Measurements from ENCODE around the gene FFAR2. TPM values are rescaled to one million over a fixed set of nuclear protein-coding genes. Genes with fewer than 3 reads are reported as not detected.

Gene FFAR2
- total and polyA plus RNA-seq, 9 of the 15 experiments (the other 6 are each of a cell fraction or from before 2014, with no cell fraction given): not detected

DNA sequence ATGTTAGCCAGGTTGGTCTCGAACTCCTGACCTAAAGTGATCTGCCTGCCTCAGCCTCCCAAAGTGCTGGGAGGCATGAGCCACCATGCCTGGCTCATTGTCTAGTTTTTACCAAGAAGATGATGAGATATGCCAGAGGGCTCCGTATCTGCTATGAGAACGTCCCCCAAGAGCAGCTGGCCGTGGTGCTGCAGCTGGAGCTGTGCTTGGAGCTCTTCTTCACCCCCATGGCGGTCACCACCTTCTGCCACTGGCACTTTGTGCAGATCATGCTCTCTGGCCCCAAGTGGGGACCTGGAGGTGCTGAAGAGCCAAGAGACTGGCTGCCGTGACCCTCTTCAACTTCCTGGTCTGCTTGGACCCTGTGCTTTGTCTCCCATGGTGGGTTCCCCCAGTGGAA lies 40.4 kb upstream of the FFAR2 start:
- Histone ChIP-seq H3K9ac (ENCODE audit: insufficient read depth in 1 of 2, low read depth in 2 of 2, low read length in 2 of 2) (no peak overlapping the region), H4K20me1 (replicated peaks; ENCODE audit: control insufficient read depth, insufficient read depth, low read length) (no peaks in the 10 kb centered on the region), H3K27me3 (ENCODE audit: control insufficient read depth in 2 of 2, insufficient read depth in 2 of 2, low read length in 2 of 2) (peaks cover 19 to 27% of the 10 kb centered on the region in 2 experiments), H2AFZ (ENCODE audit: low read depth, low read length) (no peak overlapping the region), H3K36me3 (ENCODE audit: control insufficient read depth, insufficient read depth, low read length) (no peaks in the 10 kb centered on the region), H3K4me1 (replicated peaks in 1 of 2; ENCODE audit: control insufficient read depth in 2 of 2, insufficient read depth in 2 of 2, low read length in 2 of 2) (peaks cover 6 to 9% of the 10 kb centered on the region in 2 experiments; a peak in 3 of 5 replicates), H3K9me3 (replicated peaks; ENCODE audit: control insufficient read depth, insufficient read depth, low read depth, low read length) (no peaks in the 10 kb centered on the region), H3K4me3 (no peak overlapping the region), H3K9me1 (ENCODE audit: control insufficient read depth, insufficient read depth, low read length) (no peaks in the 10 kb centered on the region), H3K79me2 (ENCODE audit: control insufficient read depth, insufficient read depth, low read length) (no peaks in the 10 kb centered on the region), H3K27ac (ENCODE audit: extremely low read depth, low read depth, low read length) (no peak overlapping the region), H3K4me2 (ENCODE audit: insufficient read depth, low read length) (no peak overlapping the region)
- ChIA-PET CTCF (ENCODE audit: low intra/inter-chr PET ratio) (no interaction called here), POLR2A (interaction anchor here (0.6 to 1.2 kb wide), 3 partner anchors 10 to 398 kb away, joined by 3 to 4 read pairs (median 4); no protein-coding TSS in a partner anchor)
- DNase-seq (ENCODE audit: extremely low read depth in 1 of 4, low spot score in 3 of 4) (no peak), FAIRE-seq (no peak), ATAC-seq (no peak)
- TF ChIP-seq MEF2A (IDR thresholded peaks at IDR 0.05; ENCODE audit: control insufficient read depth, low read depth, low read length) (no peak), MCM5 (IDR thresholded peaks at IDR 0.05; ENCODE audit: low read depth) (no peak)
- TF ChIP-seq, protein P1, sequence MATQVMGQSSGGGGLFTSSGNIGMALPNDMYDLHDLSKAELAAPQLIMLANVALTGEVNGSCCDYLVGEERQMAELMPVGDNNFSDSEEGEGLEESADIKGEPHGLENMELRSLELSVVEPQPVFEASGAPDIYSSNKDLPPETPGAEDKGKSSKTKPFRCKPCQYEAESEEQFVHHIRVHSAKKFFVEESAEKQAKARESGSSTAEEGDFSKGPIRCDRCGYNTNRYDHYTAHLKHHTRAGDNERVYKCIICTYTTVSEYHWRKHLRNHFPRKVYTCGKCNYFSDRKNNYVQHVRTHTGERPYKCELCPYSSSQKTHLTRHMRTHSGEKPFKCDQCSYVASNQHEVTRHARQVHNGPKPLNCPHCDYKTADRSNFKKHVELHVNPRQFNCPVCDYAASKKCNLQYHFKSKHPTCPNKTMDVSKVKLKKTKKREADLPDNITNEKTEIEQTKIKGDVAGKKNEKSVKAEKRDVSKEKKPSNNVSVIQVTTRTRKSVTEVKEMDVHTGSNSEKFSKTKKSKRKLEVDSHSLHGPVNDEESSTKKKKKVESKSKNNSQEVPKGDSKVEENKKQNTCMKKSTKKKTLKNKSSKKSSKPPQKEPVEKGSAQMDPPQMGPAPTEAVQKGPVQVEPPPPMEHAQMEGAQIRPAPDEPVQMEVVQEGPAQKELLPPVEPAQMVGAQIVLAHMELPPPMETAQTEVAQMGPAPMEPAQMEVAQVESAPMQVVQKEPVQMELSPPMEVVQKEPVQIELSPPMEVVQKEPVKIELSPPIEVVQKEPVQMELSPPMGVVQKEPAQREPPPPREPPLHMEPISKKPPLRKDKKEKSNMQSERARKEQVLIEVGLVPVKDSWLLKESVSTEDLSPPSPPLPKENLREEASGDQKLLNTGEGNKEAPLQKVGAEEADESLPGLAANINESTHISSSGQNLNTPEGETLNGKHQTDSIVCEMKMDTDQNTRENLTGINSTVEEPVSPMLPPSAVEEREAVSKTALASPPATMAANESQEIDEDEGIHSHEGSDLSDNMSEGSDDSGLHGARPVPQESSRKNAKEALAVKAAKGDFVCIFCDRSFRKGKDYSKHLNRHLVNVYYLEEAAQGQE (IDR thresholded peaks at IDR 0.05; ENCODE audit: borderline replicate concordance): peak; percentile 63
- TF ChIP-seq, protein P1 (CRISPR knock-in tag; IDR thresholded peaks at IDR 0.05; ENCODE audit: low read depth): no peak
- intact Hi-C loops (cut with micrococcal nuclease): no loop called here
- BruUV-seq (replicated peaks): no TSS peak
- in situ Hi-C loops (cut with MboI): no loop called here
- WGBS (ENCODE audit: insufficient coverage, low coverage, missing lambda C conversion rate): 9% methylated on average over 6 of the region's 6 CpGs
